IMR-90 (cell line): Measurements from ENCODE around the gene BFSP1.

Experiments
- BHLHE40 ChIP-seq: fragments of 150-350 bp; IDR thresholded peaks from 2 replicates; pipeline ENCODE4 v1.6.1; 2016; ENCODE audit warnings: mild to moderate bottlenecking, low read depth, low read length
- CEBPB ChIP-seq: IDR thresholded peaks from 2 replicates; pipeline ENCODE4 v1.6.1; 2012; ENCODE audit warnings: low read depth, low read length, improper control_type of control experiment
- CTCF ChIP-seq: conservative IDR thresholded peaks from 2 replicates; pipeline ENCODE4 v1.5.1; 2012; ENCODE audit warnings: mild to moderate bottlenecking, low read depth, low read length, improper control_type of control experiment
- ELK1 ChIP-seq: fragments of 150-350 bp; IDR thresholded peaks from 2 replicates; pipeline ENCODE4 v1.6.1; 2016; ENCODE audit warnings: low read depth, mild to moderate bottlenecking, low read length, moderate library complexity, borderline replicate concordance
- MAFK ChIP-seq: IDR thresholded peaks from 2 replicates; pipeline ENCODE4 v1.6.1; 2012; ENCODE audit warnings: low read depth, low read length, improper control_type of control experiment
- MAZ ChIP-seq: IDR thresholded peaks from 2 replicates; pipeline ENCODE4 v1.6.1; 2012; ENCODE audit warnings: low read depth, mild to moderate bottlenecking, low read length, improper control_type of control experiment, moderate library complexity, borderline replicate concordance
- POLR2A ChIP-seq: IDR thresholded peaks from 2 replicates; pipeline ENCODE4 v1.6.1; 2012; ENCODE audit warnings: mild to moderate bottlenecking, low read depth, low read length
- RAD21 ChIP-seq: IDR thresholded peaks from 2 replicates; pipeline ENCODE4 v1.6.1; 2012; ENCODE audit warnings: low read length, improper control_type of control experiment
- SMC3 ChIP-seq: fragments of 150-350 bp; IDR thresholded peaks from 2 replicates; pipeline ENCODE4 v1.6.1; 2016; ENCODE audit warnings: low read depth, mild to moderate bottlenecking, antibody characterized with exemption, low read length, moderate library complexity
- USF2 ChIP-seq: fragments of 150-350 bp; IDR thresholded peaks from 2 replicates; pipeline ENCODE4 v1.6.1; 2017; ENCODE audit warnings: mild to moderate bottlenecking, antibody characterized with exemption, low read length, low read depth

- no peak for TF ChIP-seq POLR2A
- TF ChIP-seq CTCF, result no peak
- TF ChIP-seq SMC3, result no peak
- TF ChIP-seq USF2, result no peak
- TF ChIP-seq BHLHE40, result no peak
- no peak for TF ChIP-seq CEBPB
- no peak for TF ChIP-seq MAFK
- no peak for TF ChIP-seq MAZ
- no peak for TF ChIP-seq RAD21
- no peak for TF ChIP-seq ELK1
Measured at GRCh38 chr20:17579369-17580039, 48.3 kb upstream of the BFSP1 start.
